GM19238 (cell line): Measurements from ENCODE around the gene PDE2A.

ENCODE experiments used
- DNase-seq: peaks from one replicate; pipeline ENCODE4 v3.0.0; 2011; ENCODE audit warnings: low spot score; ENCODE audit not compliant: insufficient read length

The PDE2A gene

GRCh38 chr11:72704783-72705265 is 30.6 kb upstream of the PDE2A start:
- DNase-seq, result no peak

GRCh38 chr11:72704028-72704782 is 30.0 kb upstream of the PDE2A start:
- no peak for DNase-seq

- no peak for DNase-seq
Measured at GRCh38 chr11:72703267-72704008, 29.2 kb upstream of the PDE2A start.

- DNase-seq, result no peak
Measured at GRCh38 chr11:72702577-72703241, 28.5 kb upstream of the PDE2A start.

GRCh38 chr11:72702096-72702495 is 27.9 kb upstream of the PDE2A start:
- DNase-seq, result no peak

GRCh38 chr11:72701466-72701865 is 27.2 kb upstream of the PDE2A start:
- no peak for DNase-seq

- DNase-seq, result no peak
Measured at GRCh38 chr11:72700146-72700545, 25.9 kb upstream of the PDE2A start.

- DNase-seq, result no peak
Measured at GRCh38 chr11:72697814-72698213, 23.6 kb upstream of the PDE2A start.

GRCh38 chr11:72696866-72697700 is 22.9 kb upstream of the PDE2A start:
- no peak for DNase-seq

- DNase-seq, result no peak
Measured at GRCh38 chr11:72695354-72695753, 21.1 kb upstream of the PDE2A start.

- DNase-seq, result no peak
Measured at GRCh38 chr11:72693271-72693968, 19.2 kb upstream of the PDE2A start.

GRCh38 chr11:72692498-72693237 is 18.4 kb upstream of the PDE2A start:
- no peak for DNase-seq

- DNase-seq, result no peak
Measured at GRCh38 chr11:72690166-72690565, 15.9 kb upstream of the PDE2A start.

GRCh38 chr11:72688929-72689328 is 14.7 kb upstream of the PDE2A start:
- no peak for DNase-seq

- no peak for DNase-seq
Measured at GRCh38 chr11:72688486-72688885, 14.3 kb upstream of the PDE2A start.

- no peak for DNase-seq
Measured at GRCh38 chr11:72687326-72687725, 13.1 kb upstream of the PDE2A start.

- DNase-seq, result no peak
Measured at GRCh38 chr11:72686639-72687220, 12.5 kb upstream of the PDE2A start.

GRCh38 chr11:72685560-72686480 is 11.6 kb upstream of the PDE2A start:
- no peak for DNase-seq
